T1000 (cell line): ENCODE data around the gene ZBTB16.

Experiments used
- DNase-seq: peaks from one replicate; lab custom pipeline; 2025; ENCODE audit warnings: mixed read lengths; lab: John Stamatoyannopoulos, UW

ZBTB16 gene

GRCh38 chr11:114130629-114131277 lies 71.2 kb downstream of the ZBTB16 start:
- DNase-seq = no peak

- DNase-seq = no peak
These were observed 72.0 kb downstream of the ZBTB16 start for GRCh38 chr11:114131461-114131864.

GRCh38 chr11:114132417-114132816 lies 72.9 kb downstream of the ZBTB16 start:
- DNase-seq = no peak

- no peak for DNase-seq
These were observed 73.5 kb downstream of the ZBTB16 start for GRCh38 chr11:114132944-114133394.

- no peak for DNase-seq
These were observed 74.2 kb downstream of the ZBTB16 start for GRCh38 chr11:114133548-114134329.

- DNase-seq = no peak
These were observed 75.4 kb downstream of the ZBTB16 start for GRCh38 chr11:114134870-114135269.

- no peak for DNase-seq
These were observed 76.2 kb downstream of the ZBTB16 start for GRCh38 chr11:114135737-114136151.

- DNase-seq = no peak
These were observed 77.5 kb downstream of the ZBTB16 start for GRCh38 chr11:114136686-114137640.

GRCh38 chr11:114137838-114138237 lies 78.3 kb downstream of the ZBTB16 start:
- no peak for DNase-seq

GRCh38 chr11:114138411-114138810 lies 78.9 kb downstream of the ZBTB16 start:
- DNase-seq = no peak

- no peak for DNase-seq
These were observed 81.3 kb downstream of the ZBTB16 start for GRCh38 chr11:114140826-114141225.

- no peak for DNase-seq
These were observed 82.5 kb downstream of the ZBTB16 start for GRCh38 chr11:114141863-114142580.

- DNase-seq = no peak
These were observed 83.2 kb downstream of the ZBTB16 start for GRCh38 chr11:114142707-114143106.

GRCh38 chr11:114145166-114145775 lies 85.8 kb downstream of the ZBTB16 start:
- DNase-seq = no peak

- DNase-seq = no peak
These were observed 88.0 kb downstream of the ZBTB16 start for GRCh38 chr11:114147375-114148012.

- DNase-seq = no peak
These were observed 88.5 kb downstream of the ZBTB16 start for GRCh38 chr11:114148013-114148382.

GRCh38 chr11:114149689-114150407 lies 90.3 kb downstream of the ZBTB16 start:
- no peak for DNase-seq

GRCh38 chr11:114150671-114151070 lies 91.2 kb downstream of the ZBTB16 start:
- DNase-seq = no peak

- DNase-seq = no peak
These were observed 92.1 kb downstream of the ZBTB16 start for GRCh38 chr11:114151631-114152030.

- DNase-seq = no peak
These were observed 92.7 kb downstream of the ZBTB16 start for GRCh38 chr11:114152162-114152561.
